ENCODE data around the gene GRN. TPM values are rescaled to one million over a fixed set of nuclear protein-coding genes. Genes with fewer than 3 reads are reported as not detected.

Gene GRN
- total and polyA plus RNA-seq, 9 of the 15 experiments (the other 6 are each of a cell fraction or from before 2014, with no cell fraction given), result 5.4 to 75.3 (median 20.7) TPM

DNA sequence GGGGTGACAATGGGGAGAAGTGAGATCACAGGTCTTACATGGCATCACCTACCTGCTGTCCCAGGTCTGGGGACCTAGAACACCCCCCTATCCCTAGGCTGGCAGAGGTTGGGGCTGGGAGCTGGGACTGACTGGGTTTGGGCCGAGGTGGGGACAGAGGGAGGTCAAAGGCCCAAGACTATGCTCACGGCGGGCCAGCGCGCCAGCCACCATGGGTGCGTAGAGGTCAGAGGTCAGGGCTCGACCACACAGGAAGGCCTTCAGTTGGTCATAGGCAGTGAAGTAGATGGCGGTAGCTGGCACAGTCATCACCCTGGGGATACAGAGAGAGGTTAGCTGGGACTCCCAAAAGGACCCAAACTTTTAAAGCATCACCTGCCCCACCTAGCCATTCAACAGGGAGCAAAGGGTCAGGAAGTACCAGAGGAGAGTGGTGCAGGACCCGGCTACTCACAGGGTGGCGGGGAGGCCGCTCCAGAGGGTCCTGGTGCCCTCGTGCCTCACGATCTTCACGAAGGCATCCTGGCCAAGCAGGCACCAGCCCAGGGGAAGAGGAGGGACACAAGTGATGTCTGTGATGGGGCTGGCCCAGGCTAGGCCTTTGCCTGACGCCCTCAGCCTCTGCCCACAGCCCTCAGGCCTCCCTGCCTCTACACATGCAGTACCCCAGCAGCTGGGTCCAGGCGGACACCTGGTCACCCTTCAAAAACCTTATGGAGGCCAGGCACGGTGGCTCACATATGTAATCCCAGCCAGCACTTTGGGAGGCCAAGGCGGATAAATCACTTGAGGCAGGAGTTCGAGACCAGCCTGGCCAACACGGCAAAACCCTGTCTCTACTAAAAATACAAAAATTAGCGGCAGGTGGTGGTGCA, 23.6 kb upstream of the GRN start:
- FAIRE-seq, result no peak
- Histone ChIP-seq H3K4me2 (ENCODE audit: insufficient read depth, low read length) (no peak overlapping the region), H3K9me1 (ENCODE audit: control insufficient read depth, insufficient read depth, low read length) (peaks cover 3% of the 10 kb centered on the region), H3K9ac (ENCODE audit: insufficient read depth in 1 of 2, low read depth in 2 of 2, low read length in 2 of 2) (peak overlapping the region in 1 of 2 experiments; percentile 39; a peak in 2 of 4 replicates), H2AFZ (ENCODE audit: low read depth, low read length) (no peak overlapping the region), H4K20me1 (replicated peaks; ENCODE audit: control insufficient read depth, insufficient read depth, low read length) (peaks cover 8% of the 10 kb centered on the region; the same call in 1 of the 2 replicates), H3K79me2 (ENCODE audit: control insufficient read depth, insufficient read depth, low read length) (peaks cover 30% of the 10 kb centered on the region), H3K4me3 (no peak overlapping the region), H3K9me3 (replicated peaks; ENCODE audit: control insufficient read depth, insufficient read depth, low read depth, low read length) (no peaks in the 10 kb centered on the region), H3K27ac (ENCODE audit: extremely low read depth, low read depth, low read length) (no peak overlapping the region), H3K27me3 (ENCODE audit: control insufficient read depth in 2 of 2, insufficient read depth in 2 of 2, low read length in 2 of 2) (no peaks in the 10 kb centered on the region), H3K36me3 (ENCODE audit: control insufficient read depth, insufficient read depth, low read length) (peaks cover 46% of the 10 kb centered on the region; the same call in 2 of the 3 replicates), H3K4me1 (replicated peaks in 1 of 2; ENCODE audit: control insufficient read depth in 2 of 2, insufficient read depth in 2 of 2, low read length in 2 of 2) (peaks cover 6 to 75% of the 10 kb centered on the region in 2 experiments; a peak in 4 of 5 replicates)
- TF ChIP-seq, protein P1, sequence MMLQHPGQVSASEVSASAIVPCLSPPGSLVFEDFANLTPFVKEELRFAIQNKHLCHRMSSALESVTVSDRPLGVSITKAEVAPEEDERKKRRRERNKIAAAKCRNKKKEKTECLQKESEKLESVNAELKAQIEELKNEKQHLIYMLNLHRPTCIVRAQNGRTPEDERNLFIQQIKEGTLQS (IDR thresholded peaks at IDR 0.05), result no peak
- TF ChIP-seq, protein P1 (CRISPR knock-in tag; conservative IDR thresholded peaks at IDR 0.05), result no peak
- TF ChIP-seq NUFIP1 (IDR thresholded peaks at IDR 0.05; ENCODE audit: partially characterized antibody) (no peak), RBFOX2 (IDR thresholded peaks at IDR 0.05; ENCODE audit: low read depth, low read length) (0 out of 2 replicates have a peak, but pooled peaks have one; percentile 24), WHSC1 (IDR thresholded peaks at IDR 0.05; ENCODE audit: low read length) (no peak), NR2C1 (IDR thresholded peaks at IDR 0.05) (no peak; the same call in 1 of the 2 replicates), NR2C1 (tag; IDR thresholded peaks at IDR 0.05) (peak; percentile 40; the same call in 1 of the 2 replicates)
- WGBS (ENCODE audit: insufficient coverage, low coverage, missing lambda C conversion rate), result 90% methylated on average over 20 of the region's 21 CpGs
- no peak for ATAC-seq
- ChIA-PET CTCF (ENCODE audit: low intra/inter-chr PET ratio) (no interaction called here), POLR2A (interaction anchor here (0.6 to 2.1 kb wide), 9 partner anchors 12 to 123 kb away, joined by 3 to 5 read pairs (median 3); no protein-coding TSS in a partner anchor)
- intact Hi-C loops (cut with micrococcal nuclease) (no loop called here), in situ Hi-C loops (cut with MboI) (no loop called here)
- BruUV-seq (replicated peaks), result no TSS peak
- no peak for DNase-seq (ENCODE audit: extremely low read depth in 1 of 4, low spot score in 3 of 4)

Data from K562 (cell line).